ENCODE results near the gene ENO1. TPM values are rescaled to one million over a fixed set of nuclear protein-coding genes. Genes with fewer than 3 reads are reported as not detected.

The ENO1 gene
- total and polyA plus RNA-seq, 9 of the 15 experiments (the other 6 are each of a cell fraction or from before 2014, with no cell fraction given) = 2,249 to 7,472 (median 2,868) TPM

DNA sequence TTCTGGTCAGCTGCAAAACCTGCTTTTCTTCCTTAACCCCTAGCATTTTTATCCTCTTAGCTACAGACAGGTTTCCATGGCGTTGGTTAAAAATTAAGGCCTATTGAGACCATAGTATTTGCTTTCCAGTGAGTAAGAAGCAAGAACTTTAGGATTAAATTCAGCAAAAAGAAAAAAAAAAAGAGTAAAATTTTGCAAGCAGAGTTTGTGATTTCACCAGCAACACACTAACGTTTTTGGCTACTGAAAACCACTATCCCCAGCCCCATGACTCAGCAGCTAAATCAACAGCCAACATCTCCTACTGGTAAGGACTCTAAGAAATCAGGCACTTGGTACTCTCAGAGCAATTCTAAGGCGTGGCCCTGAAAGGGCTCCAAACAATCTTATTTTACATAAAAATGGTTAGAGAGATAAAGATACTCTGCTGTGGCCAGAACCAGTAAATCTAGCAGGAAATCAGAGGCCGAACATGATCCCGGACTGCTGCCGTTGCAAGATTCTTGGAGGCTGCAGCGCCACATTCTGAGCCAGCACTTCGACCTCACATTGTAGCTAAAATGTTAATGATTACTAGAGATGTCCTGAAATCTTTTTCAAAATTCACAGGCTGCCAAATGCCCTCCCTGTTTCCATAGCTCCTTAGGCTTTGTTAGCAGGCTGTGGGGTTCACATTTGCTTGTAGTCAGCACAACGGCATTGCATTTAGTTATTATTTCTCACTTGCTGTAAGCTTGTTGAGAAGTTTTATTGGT is 1.6 kb upstream of the ENO1 start (continued):
- TF ChIP-seq, protein P1, sequence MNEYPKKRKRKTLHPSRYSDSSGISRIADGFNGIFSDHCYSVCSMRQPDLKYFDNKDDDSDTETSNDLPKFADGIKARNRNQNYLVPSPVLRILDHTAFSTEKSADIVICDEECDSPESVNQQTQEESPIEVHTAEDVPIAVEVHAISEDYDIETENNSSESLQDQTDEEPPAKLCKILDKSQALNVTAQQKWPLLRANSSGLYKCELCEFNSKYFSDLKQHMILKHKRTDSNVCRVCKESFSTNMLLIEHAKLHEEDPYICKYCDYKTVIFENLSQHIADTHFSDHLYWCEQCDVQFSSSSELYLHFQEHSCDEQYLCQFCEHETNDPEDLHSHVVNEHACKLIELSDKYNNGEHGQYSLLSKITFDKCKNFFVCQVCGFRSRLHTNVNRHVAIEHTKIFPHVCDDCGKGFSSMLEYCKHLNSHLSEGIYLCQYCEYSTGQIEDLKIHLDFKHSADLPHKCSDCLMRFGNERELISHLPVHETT (CRISPR knock-in tag; conservative IDR thresholded peaks at IDR 0.05 in 1 of 2, IDR thresholded peaks at IDR 0.05 in 1 of 2) = no peak
- peak; percentile 59; the same call in 1 of the 2 replicates for TF ChIP-seq TEAD4 (IDR thresholded peaks at IDR 0.05; ENCODE audit: low read length)
- TF ChIP-seq TEAD4 (CRISPR knock-in tag; IDR thresholded peaks at IDR 0.05; ENCODE audit: borderline replicate concordance) = no peak
- TF ChIP-seq GABPB1 (CRISPR knock-in tag; IDR thresholded peaks at IDR 0.05) = no peak
- TF ChIP-seq SOX6 (IDR thresholded peaks at IDR 0.05) = peak; percentile 92
- no peak for TF ChIP-seq FOS (IDR thresholded peaks at IDR 0.05; ENCODE audit: extremely low read depth, insufficient read length)
- TF ChIP-seq, protein P2, sequence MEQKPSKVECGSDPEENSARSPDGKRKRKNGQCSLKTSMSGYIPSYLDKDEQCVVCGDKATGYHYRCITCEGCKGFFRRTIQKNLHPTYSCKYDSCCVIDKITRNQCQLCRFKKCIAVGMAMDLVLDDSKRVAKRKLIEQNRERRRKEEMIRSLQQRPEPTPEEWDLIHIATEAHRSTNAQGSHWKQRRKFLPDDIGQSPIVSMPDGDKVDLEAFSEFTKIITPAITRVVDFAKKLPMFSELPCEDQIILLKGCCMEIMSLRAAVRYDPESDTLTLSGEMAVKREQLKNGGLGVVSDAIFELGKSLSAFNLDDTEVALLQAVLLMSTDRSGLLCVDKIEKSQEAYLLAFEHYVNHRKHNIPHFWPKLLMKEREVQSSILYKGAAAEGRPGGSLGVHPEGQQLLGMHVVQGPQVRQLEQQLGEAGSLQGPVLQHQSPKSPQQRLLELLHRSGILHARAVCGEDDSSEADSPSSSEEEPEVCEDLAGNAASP (IDR thresholded peaks at IDR 0.05) = no peak
- no peak for TF ChIP-seq ZNF75A (CRISPR knock-in tag; IDR thresholded peaks at IDR 0.05)
- TF ChIP-seq, protein P3, sequence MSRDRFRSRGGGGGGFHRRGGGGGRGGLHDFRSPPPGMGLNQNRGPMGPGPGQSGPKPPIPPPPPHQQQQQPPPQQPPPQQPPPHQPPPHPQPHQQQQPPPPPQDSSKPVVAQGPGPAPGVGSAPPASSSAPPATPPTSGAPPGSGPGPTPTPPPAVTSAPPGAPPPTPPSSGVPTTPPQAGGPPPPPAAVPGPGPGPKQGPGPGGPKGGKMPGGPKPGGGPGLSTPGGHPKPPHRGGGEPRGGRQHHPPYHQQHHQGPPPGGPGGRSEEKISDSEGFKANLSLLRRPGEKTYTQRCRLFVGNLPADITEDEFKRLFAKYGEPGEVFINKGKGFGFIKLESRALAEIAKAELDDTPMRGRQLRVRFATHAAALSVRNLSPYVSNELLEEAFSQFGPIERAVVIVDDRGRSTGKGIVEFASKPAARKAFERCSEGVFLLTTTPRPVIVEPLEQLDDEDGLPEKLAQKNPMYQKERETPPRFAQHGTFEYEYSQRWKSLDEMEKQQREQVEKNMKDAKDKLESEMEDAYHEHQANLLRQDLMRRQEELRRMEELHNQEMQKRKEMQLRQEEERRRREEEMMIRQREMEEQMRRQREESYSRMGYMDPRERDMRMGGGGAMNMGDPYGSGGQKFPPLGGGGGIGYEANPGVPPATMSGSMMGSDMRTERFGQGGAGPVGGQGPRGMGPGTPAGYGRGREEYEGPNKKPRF (IDR thresholded peaks at IDR 0.05; ENCODE audit: low read depth, low read length) = no peak
- no peak for TF ChIP-seq SLC30A9 (CRISPR knock-in tag; IDR thresholded peaks at IDR 0.05)
- no peak for TF ChIP-seq ZSCAN32 (CRISPR knock-in tag; IDR thresholded peaks at IDR 0.05)
- no peak for TF ChIP-seq PHB2 (IDR thresholded peaks at IDR 0.05; ENCODE audit: low read depth)
- TF ChIP-seq, protein P4, sequence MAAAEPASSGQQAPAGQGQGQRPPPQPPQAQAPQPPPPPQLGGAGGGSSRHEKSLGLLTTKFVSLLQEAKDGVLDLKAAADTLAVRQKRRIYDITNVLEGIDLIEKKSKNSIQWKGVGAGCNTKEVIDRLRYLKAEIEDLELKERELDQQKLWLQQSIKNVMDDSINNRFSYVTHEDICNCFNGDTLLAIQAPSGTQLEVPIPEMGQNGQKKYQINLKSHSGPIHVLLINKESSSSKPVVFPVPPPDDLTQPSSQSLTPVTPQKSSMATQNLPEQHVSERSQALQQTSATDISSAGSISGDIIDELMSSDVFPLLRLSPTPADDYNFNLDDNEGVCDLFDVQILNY (CRISPR knock-in tag; IDR thresholded peaks at IDR 0.05) = no peak
- no peak for TF ChIP-seq SMAD2 (IDR thresholded peaks at IDR 0.05; ENCODE audit: low read depth, low read length)
- peak; percentile 52 for TF ChIP-seq NFIC (IDR thresholded peaks at IDR 0.05)
- TF ChIP-seq NBN (IDR thresholded peaks at IDR 0.05; ENCODE audit: low read depth) = peak; percentile 82; the same call in 1 of the 2 replicates
- TF ChIP-seq ZKSCAN3 (CRISPR knock-in tag; IDR thresholded peaks at IDR 0.05) = no peak
- TF ChIP-seq ZNF24 (IDR thresholded peaks at IDR 0.05) = no peak
- no peak for TF ChIP-seq NR2C1 (IDR thresholded peaks at IDR 0.05)
- TF ChIP-seq NR2C1 (tag; IDR thresholded peaks at IDR 0.05) = no peak
- no peak for TF ChIP-seq RFX7 (CRISPR knock-in tag; IDR thresholded peaks at IDR 0.05)
- TF ChIP-seq NCOA2 (IDR thresholded peaks at IDR 0.05; ENCODE audit: partially characterized antibody in 2 of 2) = no peak
- no peak for TF ChIP-seq ZNF445 (CRISPR knock-in tag; IDR thresholded peaks at IDR 0.05; ENCODE audit: low read depth)
